ENCODE measurements around the gene IDH3A. TPM values are rescaled to one million over a fixed set of nuclear protein-coding genes. Genes with fewer than 3 reads are reported as not detected.

The IDH3A gene
- total and polyA plus RNA-seq, 9 of the 15 experiments (the other 6 are each of a cell fraction or from before 2014, with no cell fraction given): 37.4 to 249 (median 107) TPM

- FAIRE-seq: peak; percentile 26
- intact Hi-C loops (cut with micrococcal nuclease) (no loop called here), in situ Hi-C loops (cut with MboI) (no loop called here)
- H2AFZ ChIP-seq (ENCODE audit: low read depth, low read length): peak overlapping the region; percentile 88
- H3K9me3 ChIP-seq (replicated peaks; ENCODE audit: control insufficient read depth, insufficient read depth, low read depth, low read length): no peaks in the 10 kb centered on the region
- H3K36me3 ChIP-seq (ENCODE audit: control insufficient read depth, insufficient read depth, low read length): peaks cover 18% of the 10 kb centered on the region; the same call in 1 of the 3 replicates
- no peak; the same call in 1 of the 3 replicates for ATAC-seq
- ChIA-PET CTCF (ENCODE audit: low intra/inter-chr PET ratio) (no interaction called here), POLR2A (interaction anchor here (0.6 to 1.4 kb wide), 6 partner anchors 11 to 101 kb away, joined by 3 to 5 read pairs (median 4); no protein-coding TSS in a partner anchor)
- peak overlapping the region; percentile 64 for H3K27ac ChIP-seq (ENCODE audit: extremely low read depth, low read depth, low read length)
- H3K79me2 ChIP-seq (ENCODE audit: control insufficient read depth, insufficient read depth, low read length): peaks cover 39% of the 10 kb centered on the region
- no peaks in the 10 kb centered on the region for H3K27me3 ChIP-seq (ENCODE audit: control insufficient read depth in 2 of 2, insufficient read depth in 2 of 2, low read length in 2 of 2)
- WGBS (ENCODE audit: insufficient coverage, low coverage, missing lambda C conversion rate): 2% methylated on average over 20 of the region's 20 CpGs
- H3K9ac ChIP-seq (ENCODE audit: insufficient read depth in 1 of 2, low read depth in 2 of 2, low read length in 2 of 2): peak overlapping the region; percentile 61 to 97
- H3K9me1 ChIP-seq (ENCODE audit: control insufficient read depth, insufficient read depth, low read length): no peaks in the 10 kb centered on the region
- H4K20me1 ChIP-seq (replicated peaks; ENCODE audit: control insufficient read depth, insufficient read depth, low read length): peaks cover 2% of the 10 kb centered on the region
- BruUV-seq (replicated peaks): no TSS peak
- peak overlapping the region; percentile 83 for H3K4me3 ChIP-seq
- peak overlapping the region; percentile 79 for H3K4me2 ChIP-seq (ENCODE audit: insufficient read depth, low read length)
- DNase-seq (ENCODE audit: extremely low read depth in 1 of 4, low spot score in 3 of 4): peak in 1 of 4 experiments; percentile 21
- peaks cover 20 to 23% of the 10 kb centered on the region in 2 experiments; a peak in 4 of 5 replicates for H3K4me1 ChIP-seq (replicated peaks in 1 of 2; ENCODE audit: control insufficient read depth in 2 of 2, insufficient read depth in 2 of 2, low read length in 2 of 2)
- no peak for TF ChIP-seq ZNF232 (CRISPR knock-in tag; IDR thresholded peaks at IDR 0.05)
- no peak for TF ChIP-seq ZKSCAN8 (CRISPR knock-in tag; IDR thresholded peaks at IDR 0.05)
- TF ChIP-seq SMARCB1 (IDR thresholded peaks at IDR 0.05; ENCODE audit: insufficient read length, low read depth): no peak
- TF ChIP-seq PTRF (tag; IDR thresholded peaks at IDR 0.05): no peak
- TF ChIP-seq ZNF311 (CRISPR knock-in tag; IDR thresholded peaks at IDR 0.05): no peak
- no peak for TF ChIP-seq ZNF263 (CRISPR knock-in tag; IDR thresholded peaks at IDR 0.05; ENCODE audit: borderline replicate concordance)
- no peak for TF ChIP-seq ZFPM2 (CRISPR knock-in tag; IDR thresholded peaks at IDR 0.05)
- TF ChIP-seq NCOA6 (IDR thresholded peaks at IDR 0.05): no peak
- TF ChIP-seq CHD2 (IDR thresholded peaks at IDR 0.05; ENCODE audit: low read depth, low read length): no peak
- peak; percentile 2 for TF ChIP-seq CCNT2 (IDR thresholded peaks at IDR 0.05; ENCODE audit: borderline replicate concordance, extremely low read depth, insufficient read length, low read depth, low read length)
- no peak for TF ChIP-seq ZBTB8A (IDR thresholded peaks at IDR 0.05; ENCODE audit: partially characterized antibody)
- TF ChIP-seq CBFA2T3 (IDR thresholded peaks at IDR 0.05): peak; percentile 16; the same call in 1 of the 2 replicates
- TF ChIP-seq HMBOX1 (IDR thresholded peaks at IDR 0.05): no peak
Observed at GRCh38 chr15:78149805-78150751, 916 bp downstream of the IDH3A start.
